GM18951 (cell line): ENCODE data around the gene PRDX6.

ENCODE experiments used
- POLR2A ChIP-seq: IDR thresholded peaks from 4 replicates; pipeline ENCODE4 v1.6.1; 2011; ENCODE audit warnings: mild to moderate bottlenecking; ENCODE audit not compliant: insufficient read length, insufficient read depth; ENCODE audit errors: extremely low read depth
- in situ Hi-C: fragments of 300-500 bp; cut with MboI; formaldehyde crosslinking; loops from one replicate; pipeline ENCODE4 v1.12.0; 2022; ENCODE audit warnings: low sequenced_read_pairs, mixed read lengths, inconsistent platforms; ENCODE audit not compliant: unreplicated experiment

Gene PRDX6

GRCh38 chr1:173474097-173474779 lies 2.9 kb upstream of the PRDX6 start:
- in situ Hi-C loops: loop anchor here (25.0 kb wide), 1 partner anchor 738 kb away; no protein-coding TSS in a partner anchor
- TF ChIP-seq POLR2A: no peak

GRCh38 chr1:173474780-173475421 lies 2.2 kb upstream of the PRDX6 start:
- in situ Hi-C loops: loop anchor here (25.0 kb wide), 1 partner anchor 737 kb away; no protein-coding TSS in a partner anchor

GRCh38 chr1:173475564-173476196 lies 1.5 kb upstream of the PRDX6 start:
- no peak for TF ChIP-seq POLR2A
- in situ Hi-C loops: no loop called here

GRCh38 chr1:173476197-173476664 lies 904 bp upstream of the PRDX6 start:
- no peak for TF ChIP-seq POLR2A
- in situ Hi-C loops: no loop called here

- in situ Hi-C loops: no loop called here
These were observed 360 bp upstream of the PRDX6 start for GRCh38 chr1:173476665-173477285.

GRCh38 chr1:173478094-173478674 lies 1.0 kb downstream of the PRDX6 start:
- no peak for TF ChIP-seq POLR2A
- in situ Hi-C loops: no loop called here

More at GRCh38 chr1:173476665-173477285, 360 bp upstream of the PRDX6 start:
- TF ChIP-seq POLR2A: peak; percentile 77

- in situ Hi-C loops: no loop called here
- no peak for TF ChIP-seq POLR2A
These were observed 2.5 kb downstream of the PRDX6 start for GRCh38 chr1:173479649-173480048.

- in situ Hi-C loops: no loop called here
- no peak for TF ChIP-seq POLR2A
These were observed 4.1 kb downstream of the PRDX6 start for GRCh38 chr1:173481195-173481772.

GRCh38 chr1:173482683-173483082 lies 5.5 kb downstream of the PRDX6 start:
- no peak for TF ChIP-seq POLR2A
- in situ Hi-C loops: no loop called here

- in situ Hi-C loops: no loop called here
- no peak for TF ChIP-seq POLR2A
These were observed 7.1 kb downstream of the PRDX6 start for GRCh38 chr1:173484276-173484675.

- in situ Hi-C loops: no loop called here
- no peak for TF ChIP-seq POLR2A
These were observed 8.3 kb downstream of the PRDX6 start for GRCh38 chr1:173485401-173485800.

- in situ Hi-C loops: no loop called here
- TF ChIP-seq POLR2A: no peak
These were observed 10.9 kb downstream of the PRDX6 start for GRCh38 chr1:173488001-173488400.

- in situ Hi-C loops: no loop called here
- TF ChIP-seq POLR2A: no peak
These were observed 12.0 kb downstream of the PRDX6 start for GRCh38 chr1:173489149-173489600.
